ENCODE measurements around the gene SEC22C.

Gene SEC22C

GRCh38 chr3:42530073-42530472 is 51.7 kb downstream of the SEC22C start:
- Histone ChIP-seq H3K27me3 (replicated peaks; ENCODE audit: control insufficient read depth, insufficient read depth, low read length) (no peaks in the 10 kb centered on the region; the same call in 1 of the 2 replicates), H3K4me3 (replicated peaks; ENCODE audit: low read depth, low read length) (no peak overlapping the region), H3K36me3 (ENCODE audit: control insufficient read depth, insufficient read depth, low read length) (no peaks in the 10 kb centered on the region)
- TF ChIP-seq CTCF (IDR thresholded peaks at IDR 0.05; ENCODE audit: insufficient read depth, low read length, poor library complexity, severe bottlenecking): no peak
- DNase-seq (ENCODE audit: extremely low read depth, insufficient read length): no peak

DNA sequence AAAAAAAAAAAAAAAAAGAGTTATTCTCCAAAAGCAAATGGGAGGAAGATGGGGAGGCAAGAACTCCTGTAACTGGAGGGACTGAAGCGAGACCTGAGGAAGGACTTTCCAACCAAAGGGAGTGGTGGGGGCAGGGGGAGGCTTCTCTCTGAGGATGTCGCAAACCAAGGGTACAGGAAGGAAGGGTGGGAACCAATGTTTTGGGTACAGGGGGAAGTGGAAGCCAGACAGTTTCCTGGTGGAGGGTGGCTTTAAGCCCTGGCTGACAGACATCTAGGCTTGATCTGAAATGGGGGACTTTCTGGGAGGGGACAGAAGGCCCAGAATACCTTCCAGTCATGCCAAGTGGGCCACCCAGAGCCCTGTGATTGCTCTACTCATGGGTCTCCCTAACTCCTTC is 52.3 kb downstream of the SEC22C start:
- no peak overlapping the region for H3K4me3 ChIP-seq (replicated peaks; ENCODE audit: low read depth, low read length)
- no peak for DNase-seq (ENCODE audit: extremely low read depth, insufficient read length)
- no peaks in the 10 kb centered on the region; the same call in 1 of the 2 replicates for H3K27me3 ChIP-seq (replicated peaks; ENCODE audit: control insufficient read depth, insufficient read depth, low read length)
- TF ChIP-seq CTCF (IDR thresholded peaks at IDR 0.05; ENCODE audit: insufficient read depth, low read length, poor library complexity, severe bottlenecking): no peak
- H3K36me3 ChIP-seq (ENCODE audit: control insufficient read depth, insufficient read depth, low read length): no peaks in the 10 kb centered on the region

DNA sequence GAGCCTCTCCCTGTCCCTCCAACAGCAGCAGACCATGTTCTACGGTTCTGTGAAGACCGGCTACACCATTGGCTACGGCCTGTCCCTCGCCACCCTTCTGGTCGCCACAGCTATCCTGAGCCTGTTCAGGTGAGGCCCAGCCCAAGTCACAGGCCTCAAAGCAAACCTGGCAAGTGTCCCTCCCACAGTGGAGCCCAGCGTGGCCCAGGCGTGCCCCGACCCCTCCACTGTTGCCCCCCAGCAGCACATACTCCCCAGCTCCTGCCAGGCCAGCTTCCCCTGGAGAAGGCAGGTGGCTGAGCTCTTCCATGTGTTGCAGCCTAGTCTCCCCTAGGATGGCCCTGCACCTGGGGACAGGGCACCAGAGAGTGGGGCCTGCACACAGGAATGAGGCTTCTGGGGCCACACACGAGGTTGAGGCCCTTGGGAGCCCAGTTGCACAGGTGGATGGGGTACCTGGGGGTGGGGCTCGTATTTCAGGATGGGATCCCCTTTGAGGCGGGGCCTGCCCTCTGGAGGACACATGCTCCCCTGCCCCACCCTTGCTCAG is 54.3 kb downstream of the SEC22C start:
- H3K27me3 ChIP-seq (replicated peaks; ENCODE audit: control insufficient read depth, insufficient read depth, low read length): no peaks in the 10 kb centered on the region; the same call in 1 of the 2 replicates
- no peak overlapping the region for H3K4me3 ChIP-seq (replicated peaks; ENCODE audit: low read depth, low read length)
- no peak for TF ChIP-seq CTCF (IDR thresholded peaks at IDR 0.05; ENCODE audit: insufficient read depth, low read length, poor library complexity, severe bottlenecking)
- H3K36me3 ChIP-seq (ENCODE audit: control insufficient read depth, insufficient read depth, low read length): no peaks in the 10 kb centered on the region
- no peak for DNase-seq (ENCODE audit: extremely low read depth, insufficient read length)

- H3K4me3 ChIP-seq (replicated peaks; ENCODE audit: low read depth, low read length): no peak overlapping the region
- DNase-seq (ENCODE audit: extremely low read depth, insufficient read length): no peak
These were observed 55.0 kb downstream of the SEC22C start for GRCh38 chr3:42526616-42527367.

GRCh38 chr3:42525736-42526345 is 55.9 kb downstream of the SEC22C start:
- H3K4me3 ChIP-seq (replicated peaks; ENCODE audit: low read depth, low read length): no peak overlapping the region

More at GRCh38 chr3:42526616-42527367, 55.0 kb downstream of the SEC22C start:
- Histone ChIP-seq H3K36me3 (ENCODE audit: control insufficient read depth, insufficient read depth, low read length) (no peaks in the 10 kb centered on the region), H3K27me3 (replicated peaks; ENCODE audit: control insufficient read depth, insufficient read depth, low read length) (no peaks in the 10 kb centered on the region; the same call in 1 of the 2 replicates)
- peak; percentile 4 for TF ChIP-seq CTCF (IDR thresholded peaks at IDR 0.05; ENCODE audit: insufficient read depth, low read length, poor library complexity, severe bottlenecking)

More at GRCh38 chr3:42525736-42526345, 55.9 kb downstream of the SEC22C start:
- no peak for TF ChIP-seq CTCF (IDR thresholded peaks at IDR 0.05; ENCODE audit: insufficient read depth, low read length, poor library complexity, severe bottlenecking)
- Histone ChIP-seq H3K36me3 (ENCODE audit: control insufficient read depth, insufficient read depth, low read length) (no peaks in the 10 kb centered on the region), H3K27me3 (replicated peaks; ENCODE audit: control insufficient read depth, insufficient read depth, low read length) (no peaks in the 10 kb centered on the region)
- DNase-seq (ENCODE audit: extremely low read depth, insufficient read length): no peak
